IPS DF 4.7 (cell line): ENCODE results near the gene VRK3.
A peak's percentile ranks its signal among the peaks of the same experiment; 100 is the strongest.

Experiments used
- DNase-seq: peaks from one replicate; pipeline ENCODE4 v3.0.0-alpha.2; 2013; ENCODE audit warnings: low spot score; ENCODE audit errors: extremely low read depth

VRK3 gene

GRCh38 chr19:50030937-50031336 lies 5.8 kb upstream of the VRK3 start:
- DNase-seq = no peak

GRCh38 chr19:50030225-50030624 lies 5.1 kb upstream of the VRK3 start:
- DNase-seq = no peak

- no peak for DNase-seq
Observed at GRCh38 chr19:50026550-50026906, 1.4 kb upstream of the VRK3 start.

GRCh38 chr19:50025794-50026549 lies 800 bp upstream of the VRK3 start, which contains the start of gene ZNF473:
TSS of gene ZNF473 (plus strand) at chr19:50026005. CDS start at chr19:50031083, 5,078 bp downstream.
- DNase-seq = peak; percentile 83

- DNase-seq = no peak
Observed at GRCh38 chr19:50024719-50025021, 502 bp downstream of the VRK3 start.

- DNase-seq = no peak
Observed at GRCh38 chr19:50022823-50023222, 2.3 kb downstream of the VRK3 start.

- no peak for DNase-seq
Observed at GRCh38 chr19:50020481-50020880, 4.7 kb downstream of the VRK3 start.

GRCh38 chr19:50016225-50016807 lies 8.9 kb downstream of the VRK3 start:
- no peak for DNase-seq

GRCh38 chr19:50008532-50008931 lies 16.6 kb downstream of the VRK3 start:
- no peak for DNase-seq

- DNase-seq = no peak
Observed at GRCh38 chr19:50007947-50008346, 17.2 kb downstream of the VRK3 start.

- DNase-seq = no peak
Observed at GRCh38 chr19:50007170-50007569, 18.0 kb downstream of the VRK3 start.

- DNase-seq = no peak
Observed at GRCh38 chr19:50005428-50005827, 19.7 kb downstream of the VRK3 start.

- DNase-seq = no peak
Observed at GRCh38 chr19:50003810-50004419, 21.3 kb downstream of the VRK3 start.

- DNase-seq = no peak
Observed at GRCh38 chr19:50003254-50003788, 21.9 kb downstream of the VRK3 start.

- no peak for DNase-seq
Observed at GRCh38 chr19:50002386-50002960, 22.7 kb downstream of the VRK3 start.

- DNase-seq = no peak
Observed at GRCh38 chr19:50001775-50002174, 23.4 kb downstream of the VRK3 start.

GRCh38 chr19:50000841-50001557 lies 24.2 kb downstream of the VRK3 start:
- DNase-seq = no peak

GRCh38 chr19:50000038-50000840 lies 24.9 kb downstream of the VRK3 start:
- DNase-seq = no peak

- DNase-seq = no peak
Observed at GRCh38 chr19:49999371-50000010, 25.7 kb downstream of the VRK3 start.

- peak; percentile 46 for DNase-seq
Observed at GRCh38 chr19:49997709-49998108, 27.5 kb downstream of the VRK3 start.
